GM18907 (cell line): ENCODE measurements around the gene TMEM145.

Source experiments
- ATAC-seq: cut with Tn5 transposase; IDR thresholded peaks from one replicate; pipeline ENCODE4 v1.9.1; 2021; ENCODE audit warnings: mild to moderate bottlenecking, moderate library complexity; ENCODE audit not compliant: unreplicated experiment

TMEM145 gene

GRCh38 chr19:42357290-42357689 lies 44.2 kb downstream of the TMEM145 start:
- ATAC-seq, result no peak

GRCh38 chr19:42360787-42361544 lies 47.9 kb downstream of the TMEM145 start:
- ATAC-seq, result no peak

DNA sequence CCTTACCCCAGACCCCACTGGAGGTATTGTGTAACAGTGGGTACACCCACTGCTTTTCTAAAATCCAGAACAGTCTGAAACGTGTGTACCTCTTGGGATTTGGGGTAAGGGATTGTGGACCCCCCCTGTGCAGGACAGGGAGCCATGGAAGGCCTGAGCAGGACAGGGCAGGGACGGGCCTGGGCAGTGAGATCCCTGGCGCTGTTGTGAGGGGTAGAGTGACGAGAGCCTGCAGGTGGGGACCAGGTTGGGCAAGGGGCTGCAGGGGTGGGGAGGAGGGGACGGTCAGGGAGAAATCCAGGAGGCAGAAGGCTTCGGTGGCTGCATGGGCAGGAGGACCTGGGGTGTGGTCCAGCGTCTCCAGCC lies 48.4 kb downstream of the TMEM145 start:
- ATAC-seq, result no peak

DNA sequence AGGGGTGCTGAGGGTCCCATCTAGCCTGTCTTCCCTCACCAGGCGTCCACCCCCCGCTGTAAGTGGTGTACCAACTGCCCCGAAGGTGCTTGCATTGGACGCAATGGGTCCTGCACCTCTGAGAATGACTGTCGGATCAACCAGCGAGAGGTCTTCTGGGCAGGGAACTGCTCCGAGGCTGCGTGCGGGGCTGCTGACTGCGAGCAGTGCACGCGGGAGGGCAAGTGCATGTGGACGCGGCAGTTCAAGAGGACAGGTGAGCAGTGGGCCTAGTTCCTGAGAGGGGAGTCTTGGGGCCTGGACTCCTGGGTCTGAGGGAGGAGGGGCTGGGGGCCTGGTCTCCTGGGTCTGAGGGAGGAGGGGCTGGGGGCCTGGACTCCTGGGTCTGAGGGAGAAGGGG lies 49.2 kb downstream of the TMEM145 start:
- no peak for ATAC-seq

GRCh38 chr19:42362891-42363440 lies 49.9 kb downstream of the TMEM145 start:
- no peak for ATAC-seq

- ATAC-seq, result no peak
Measured at GRCh38 chr19:42363614-42364346, 50.7 kb downstream of the TMEM145 start.

- ATAC-seq, result no peak
Measured at GRCh38 chr19:42366673-42367072, 53.6 kb downstream of the TMEM145 start.

DNA sequence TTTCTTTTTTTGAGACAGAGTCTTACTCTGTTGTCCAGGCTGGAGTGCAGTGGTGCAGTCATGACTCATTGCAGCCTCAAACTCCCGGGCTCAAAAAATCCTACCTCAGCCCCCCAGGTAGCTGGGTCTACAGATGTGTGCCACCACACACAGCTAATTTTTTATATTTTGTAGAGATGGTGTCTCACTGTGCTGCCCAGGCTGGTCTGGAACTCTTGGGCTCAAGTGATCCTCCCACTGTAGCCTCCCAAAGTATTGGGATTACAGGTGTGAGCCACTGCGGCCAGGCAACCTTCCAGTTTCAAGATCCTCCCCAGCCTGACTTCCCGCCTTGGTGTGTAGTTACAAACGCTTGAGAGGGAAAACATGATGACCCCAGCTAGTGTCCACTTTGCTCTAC lies 54.8 kb downstream of the TMEM145 start:
- ATAC-seq, result no peak

DNA sequence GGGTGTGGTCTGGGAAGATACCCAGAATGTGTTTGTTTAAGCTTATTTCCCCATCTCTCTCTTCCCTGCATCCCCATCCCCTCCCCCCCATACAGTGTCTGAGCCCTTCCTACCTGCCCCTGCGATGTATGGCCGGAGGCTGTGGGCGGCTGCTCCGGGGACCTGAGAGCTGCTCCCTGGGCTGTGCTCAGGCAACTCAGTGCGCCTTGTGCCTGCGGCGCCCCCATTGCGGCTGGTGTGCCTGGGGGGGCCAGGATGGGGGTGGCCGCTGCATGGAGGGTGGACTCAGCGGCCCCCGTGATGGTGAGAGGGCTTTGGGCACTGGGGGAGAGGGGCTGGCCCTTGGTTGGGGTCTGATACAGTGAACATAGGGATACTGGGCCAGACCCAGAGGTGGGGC lies 55.3 kb downstream of the TMEM145 start:
- no peak for ATAC-seq

GRCh38 chr19:42368765-42369164 lies 55.7 kb downstream of the TMEM145 start:
- ATAC-seq, result no peak

DNA sequence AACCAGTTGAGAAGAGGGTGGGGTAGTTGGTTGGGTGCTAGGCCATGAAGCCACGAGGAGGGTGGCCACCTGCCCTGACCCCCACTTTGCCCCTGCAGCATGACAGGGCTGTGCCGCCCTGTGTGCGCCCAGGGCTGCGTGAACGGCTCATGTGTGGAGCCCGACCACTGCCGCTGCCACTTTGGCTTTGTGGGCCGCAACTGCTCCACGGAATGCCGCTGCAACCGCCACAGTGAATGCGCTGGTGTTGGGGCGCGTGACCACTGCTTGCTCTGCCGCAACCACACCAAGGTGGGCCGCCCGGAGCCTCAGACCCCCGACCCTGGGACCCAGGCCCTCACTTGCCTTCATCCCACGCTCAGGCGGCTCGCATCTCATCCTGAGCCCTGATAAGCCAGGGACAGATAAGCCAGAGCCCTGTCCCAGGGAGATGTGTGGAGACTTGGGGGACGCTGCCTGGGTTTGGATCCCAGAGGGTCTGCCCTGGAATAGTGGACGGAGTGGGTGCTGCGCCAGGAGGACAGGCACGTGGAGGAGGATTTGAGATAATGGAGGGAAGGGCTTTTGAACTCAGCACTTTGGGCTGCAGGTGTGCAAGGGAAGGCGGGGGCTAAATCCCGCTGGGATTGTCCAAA lies 56.4 kb downstream of the TMEM145 start:
- ATAC-seq, result no peak

GRCh38 chr19:42370068-42370520 lies 57.0 kb downstream of the TMEM145 start:
- no peak for ATAC-seq

DNA sequence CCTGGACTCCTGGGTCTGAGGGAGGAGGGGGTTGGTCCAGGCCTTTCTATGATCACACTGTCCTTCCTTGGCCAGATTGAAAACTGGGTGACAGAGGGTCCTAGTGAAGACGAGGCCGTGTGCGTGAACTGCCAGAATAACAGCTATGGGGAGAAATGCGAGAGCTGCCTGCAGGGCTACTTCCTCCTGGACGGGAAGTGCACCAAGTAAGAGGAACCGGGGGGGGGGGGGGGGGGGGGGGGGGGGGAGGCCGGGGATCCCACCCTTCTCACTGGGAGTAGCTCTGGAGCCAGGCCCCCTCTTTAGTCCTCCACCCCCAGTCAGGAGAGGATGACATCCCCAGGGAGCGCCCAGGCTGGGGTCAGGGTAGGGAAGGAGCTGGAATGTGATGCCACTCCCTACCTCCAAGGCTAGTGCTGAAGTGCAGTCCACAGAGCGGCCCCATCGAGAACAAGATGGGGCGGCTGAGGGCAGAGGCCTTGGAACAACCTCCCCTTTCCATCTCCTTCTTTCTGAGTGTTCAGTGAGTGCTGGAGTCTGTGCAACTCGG lies 57.6 kb downstream of the TMEM145 start:
- ATAC-seq, result no peak
